Measurements from ENCODE around the gene COL9A3.

DNA sequence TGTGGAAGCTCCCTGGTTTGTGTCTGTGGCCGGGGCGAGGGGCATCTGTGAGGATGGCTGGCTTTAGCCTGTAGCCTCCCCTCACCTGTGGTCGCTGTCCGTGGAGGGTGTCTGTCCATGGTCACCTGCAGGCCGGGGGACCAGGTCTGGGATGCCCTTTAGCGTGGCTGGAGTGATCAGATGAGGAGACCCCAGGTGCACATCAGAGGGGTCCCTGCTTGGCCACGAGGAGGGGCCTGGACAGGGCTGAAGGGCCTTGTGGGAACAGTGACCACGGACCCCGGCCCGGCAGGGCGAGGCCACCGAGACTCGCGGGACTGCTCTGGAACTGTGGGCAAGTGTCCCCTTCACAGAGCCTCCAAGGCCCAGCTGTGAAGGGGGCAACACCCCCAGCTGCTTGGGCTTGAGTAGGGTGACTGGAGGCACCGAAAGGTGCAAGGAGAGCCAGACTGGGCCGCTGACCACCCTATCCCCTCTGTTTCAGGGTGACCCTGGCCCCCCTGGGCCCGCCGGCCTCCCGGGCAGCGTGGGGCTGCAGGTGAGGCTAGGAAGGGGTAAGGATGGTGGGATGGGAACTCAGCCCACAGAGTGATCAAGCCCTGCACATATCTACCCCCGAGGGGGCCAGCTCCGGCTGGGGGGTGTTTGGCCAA, 8.6 kb downstream of the COL9A3 start:
- TF ChIP-seq, protein P1, sequence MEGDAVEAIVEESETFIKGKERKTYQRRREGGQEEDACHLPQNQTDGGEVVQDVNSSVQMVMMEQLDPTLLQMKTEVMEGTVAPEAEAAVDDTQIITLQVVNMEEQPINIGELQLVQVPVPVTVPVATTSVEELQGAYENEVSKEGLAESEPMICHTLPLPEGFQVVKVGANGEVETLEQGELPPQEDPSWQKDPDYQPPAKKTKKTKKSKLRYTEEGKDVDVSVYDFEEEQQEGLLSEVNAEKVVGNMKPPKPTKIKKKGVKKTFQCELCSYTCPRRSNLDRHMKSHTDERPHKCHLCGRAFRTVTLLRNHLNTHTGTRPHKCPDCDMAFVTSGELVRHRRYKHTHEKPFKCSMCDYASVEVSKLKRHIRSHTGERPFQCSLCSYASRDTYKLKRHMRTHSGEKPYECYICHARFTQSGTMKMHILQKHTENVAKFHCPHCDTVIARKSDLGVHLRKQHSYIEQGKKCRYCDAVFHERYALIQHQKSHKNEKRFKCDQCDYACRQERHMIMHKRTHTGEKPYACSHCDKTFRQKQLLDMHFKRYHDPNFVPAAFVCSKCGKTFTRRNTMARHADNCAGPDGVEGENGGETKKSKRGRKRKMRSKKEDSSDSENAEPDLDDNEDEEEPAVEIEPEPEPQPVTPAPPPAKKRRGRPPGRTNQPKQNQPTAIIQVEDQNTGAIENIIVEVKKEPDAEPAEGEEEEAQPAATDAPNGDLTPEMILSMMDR (IDR thresholded peaks at IDR 0.05; ENCODE audit: poor library complexity, severe bottlenecking): no peak
- no peak for TF ChIP-seq EP300 (conservative IDR thresholded peaks at IDR 0.05; ENCODE audit: poor library complexity, severe bottlenecking)
- TF ChIP-seq EZH2 (IDR thresholded peaks at IDR 0.05; ENCODE audit: borderline replicate concordance, insufficient read depth, low read length, poor library complexity, severe bottlenecking): no peak
- no peak for TF ChIP-seq POLR2AphosphoS5 (IDR thresholded peaks at IDR 0.05)

Data from neural cell (in vitro differentiated cells).